HG03175 (cell line): Measurements from ENCODE around the gene LENG8.
"Not testable (repeated sequence)": the region's sequence is repeated elsewhere in the genome, so short reads cannot be mapped to it uniquely, and the experiment has no call there.

ENCODE experiments used
- ATAC-seq: cut with Tn5 transposase; IDR thresholded peaks from one replicate; pipeline ENCODE4 v1.9.1; 2021; ENCODE audit warnings: mild to moderate bottlenecking, moderate library complexity; ENCODE audit not compliant: unreplicated experiment

Gene LENG8

DNA sequence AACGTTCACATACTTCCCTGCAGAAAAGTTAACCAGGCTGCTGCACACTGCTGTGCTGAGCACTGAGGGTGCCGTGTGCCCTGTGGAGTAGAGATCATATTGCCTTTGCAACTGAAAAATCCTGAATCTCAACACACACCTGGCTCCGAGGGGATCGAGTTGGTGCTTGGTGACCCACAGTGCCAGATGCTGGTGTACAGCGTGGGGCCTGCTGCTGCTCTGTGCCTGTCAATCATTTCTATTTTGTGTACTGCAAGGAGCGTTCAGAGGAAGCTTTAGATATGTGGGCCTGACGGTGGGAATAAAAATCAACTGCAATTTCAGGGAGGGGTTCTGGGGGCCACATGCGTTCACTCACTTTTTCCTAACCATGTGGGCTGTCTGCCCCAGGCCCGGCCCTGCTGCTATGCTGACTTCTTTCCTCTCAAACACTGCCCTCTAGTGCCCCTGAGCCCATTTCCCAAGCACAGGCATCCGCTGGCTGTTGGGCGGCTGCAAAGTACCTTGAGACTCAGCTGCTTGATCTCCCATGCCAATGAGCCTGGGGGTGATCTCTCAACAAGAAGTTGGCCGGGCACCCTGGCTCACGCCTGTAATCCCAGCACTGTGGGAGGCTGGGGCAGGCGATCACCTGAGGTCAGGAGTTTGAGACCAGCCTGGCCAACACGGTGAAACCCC is 9.7 kb upstream of the LENG8 start:
- ATAC-seq = no peak

DNA sequence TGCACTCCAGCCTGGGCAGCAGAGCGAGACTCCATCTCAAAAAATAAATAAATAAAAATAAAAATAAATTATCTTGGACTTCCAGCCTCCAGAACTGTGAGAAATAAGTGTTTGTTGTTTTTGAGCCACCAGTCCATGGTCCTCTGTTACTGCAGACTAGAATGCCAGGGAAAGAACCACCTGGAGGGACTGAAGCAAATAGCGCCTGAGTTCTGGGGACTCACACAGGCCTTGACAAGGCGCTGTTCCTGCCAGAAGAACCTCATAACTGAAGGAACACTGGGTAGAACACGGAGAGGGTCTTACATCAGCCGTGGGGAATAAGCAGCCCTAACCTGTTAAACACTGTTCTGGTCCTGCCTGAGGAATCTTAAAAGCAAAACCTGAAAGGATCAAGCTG is 8.4 kb upstream of the LENG8 start:
- ATAC-seq = no peak

DNA sequence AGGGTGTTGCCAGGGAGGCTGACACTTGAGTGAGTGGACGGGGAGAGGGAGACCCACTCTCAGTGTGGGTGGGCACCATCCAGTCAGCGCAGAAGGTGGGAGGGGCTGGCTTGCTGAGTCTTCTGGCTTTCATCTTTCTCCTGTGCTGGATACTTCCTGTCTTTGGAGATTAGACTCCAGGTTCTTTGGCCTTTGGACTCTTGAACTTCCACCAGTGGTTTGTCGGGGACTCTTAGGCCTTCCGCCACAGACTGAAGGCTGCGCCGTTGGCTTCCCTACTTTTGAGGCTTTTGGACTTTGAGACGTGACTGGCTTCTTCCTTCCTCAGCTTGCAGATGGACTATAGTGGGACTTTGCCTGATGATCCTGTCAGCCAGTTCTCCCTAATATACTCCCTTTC is 4.3 kb upstream of the LENG8 start:
- ATAC-seq = no peak

DNA sequence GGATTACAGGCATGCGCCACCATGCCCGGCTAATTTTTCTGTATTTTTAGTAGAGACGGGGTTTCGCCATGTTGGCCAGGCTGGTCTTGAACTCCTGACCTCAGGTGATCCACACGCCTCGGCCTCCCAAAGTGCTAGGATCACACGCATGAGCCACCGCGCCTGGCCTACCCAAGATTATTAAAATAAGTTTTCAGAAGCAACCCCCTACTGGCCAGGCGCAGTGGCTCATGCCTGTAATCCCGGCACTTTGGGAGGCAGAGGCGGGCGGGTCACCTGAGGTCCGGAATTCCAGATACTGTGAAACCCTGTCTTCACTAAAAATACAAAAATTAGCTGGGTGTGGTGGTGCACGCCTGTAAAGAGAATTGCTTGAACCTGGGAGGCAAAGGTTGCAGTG is 2.6 kb upstream of the LENG8 start:
- not testable (repeated sequence) for ATAC-seq

DNA sequence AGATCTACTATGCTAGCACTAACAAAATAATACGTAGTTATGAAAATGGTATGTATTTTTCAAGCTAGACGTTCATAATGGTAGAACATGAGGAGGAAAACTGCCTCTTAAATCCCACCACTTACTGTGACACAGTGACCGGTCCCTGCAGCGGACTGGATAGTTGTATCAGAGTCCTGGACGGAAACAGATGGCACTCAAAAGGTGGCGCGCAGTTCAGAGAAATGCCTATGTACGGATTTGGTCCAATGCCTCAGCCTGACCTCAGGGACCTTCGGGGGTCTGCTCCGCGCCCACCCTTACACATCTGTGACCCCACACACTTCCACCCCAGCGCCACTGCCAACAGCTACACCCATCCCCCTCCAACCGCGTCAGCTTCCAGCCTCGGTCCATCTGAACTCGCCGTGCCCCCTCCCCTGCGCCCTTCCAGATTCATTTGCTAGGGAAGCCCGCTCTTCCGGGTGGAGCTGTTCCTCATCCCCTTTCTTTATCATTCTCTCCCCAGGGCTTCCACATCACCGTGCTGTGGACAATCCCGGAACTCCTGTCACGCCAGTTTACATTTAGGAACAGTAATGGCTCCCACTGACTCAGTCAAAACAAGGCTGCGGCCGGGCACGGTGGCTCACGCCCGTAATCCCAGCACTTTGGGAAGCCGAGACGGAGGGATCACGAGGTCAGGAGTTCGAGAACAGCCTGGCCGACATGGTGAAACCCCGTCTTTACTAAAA is 792 bp upstream of the LENG8 start:
- ATAC-seq = peak; percentile 11

DNA sequence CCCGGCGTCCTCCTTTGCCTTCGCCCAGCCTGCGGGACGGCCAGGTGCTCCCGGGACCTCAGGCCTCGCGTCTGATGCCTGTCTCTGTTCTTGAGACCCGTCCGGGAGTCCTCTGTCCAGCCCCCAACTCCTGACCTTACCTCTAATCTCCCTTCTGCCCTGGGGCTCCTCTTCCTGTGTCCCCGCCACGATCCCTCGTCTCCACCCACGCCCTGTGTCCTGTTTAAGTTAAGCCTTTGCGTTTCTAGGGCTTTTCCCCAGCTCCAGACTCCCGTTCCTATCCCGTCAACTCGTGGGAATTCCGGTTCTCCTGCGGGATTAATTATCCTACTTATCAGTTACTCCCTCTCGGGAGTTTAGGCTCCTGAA is 686 bp downstream of the LENG8 start:
- ATAC-seq = no peak

DNA sequence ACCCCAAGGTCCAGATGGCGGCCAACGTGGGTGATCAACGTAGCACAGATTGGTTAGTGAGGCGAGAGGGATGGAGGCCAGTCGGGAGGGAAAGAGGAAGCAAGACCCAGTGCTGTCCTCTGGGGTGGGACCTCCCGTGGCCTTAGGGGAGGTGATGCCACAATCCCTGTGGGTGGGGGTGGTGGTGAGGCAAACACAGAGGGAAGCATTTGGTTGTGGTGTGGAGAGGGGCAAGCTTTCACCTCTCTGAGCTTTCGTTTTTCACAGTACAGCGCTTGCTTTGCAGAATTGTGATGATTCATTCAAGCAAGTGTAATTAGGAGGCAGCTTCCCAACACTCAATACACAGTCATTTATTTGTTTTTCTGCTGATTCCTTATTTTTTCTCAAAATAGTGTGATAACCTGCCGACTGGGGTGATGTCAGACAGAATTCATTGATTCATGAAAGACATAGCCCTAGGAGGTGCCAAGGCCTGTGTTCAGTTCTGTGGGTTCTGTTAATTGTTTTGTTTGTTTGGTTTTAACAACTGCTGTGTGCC is 2.4 kb downstream of the LENG8 start:
- no peak for ATAC-seq

DNA sequence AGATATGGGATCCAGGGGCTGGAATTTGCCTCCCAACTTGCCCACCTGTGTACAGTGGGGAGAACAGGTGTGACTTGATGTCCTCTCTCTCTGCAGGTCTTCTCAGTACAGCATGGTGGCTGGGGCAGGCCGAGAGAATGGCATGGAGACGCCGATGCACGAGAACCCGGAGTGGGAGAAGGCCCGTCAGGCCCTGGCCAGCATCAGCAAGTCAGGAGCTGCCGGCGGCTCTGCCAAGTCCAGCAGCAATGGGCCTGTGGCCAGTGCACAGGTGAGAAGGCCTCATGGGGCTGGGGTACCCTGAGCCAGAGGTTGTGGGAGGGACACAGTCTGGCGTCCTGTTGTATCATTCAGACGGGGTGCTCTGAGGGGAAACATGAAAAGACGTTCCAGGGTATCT is 3.0 kb downstream of the LENG8 start:
- no peak for ATAC-seq

DNA sequence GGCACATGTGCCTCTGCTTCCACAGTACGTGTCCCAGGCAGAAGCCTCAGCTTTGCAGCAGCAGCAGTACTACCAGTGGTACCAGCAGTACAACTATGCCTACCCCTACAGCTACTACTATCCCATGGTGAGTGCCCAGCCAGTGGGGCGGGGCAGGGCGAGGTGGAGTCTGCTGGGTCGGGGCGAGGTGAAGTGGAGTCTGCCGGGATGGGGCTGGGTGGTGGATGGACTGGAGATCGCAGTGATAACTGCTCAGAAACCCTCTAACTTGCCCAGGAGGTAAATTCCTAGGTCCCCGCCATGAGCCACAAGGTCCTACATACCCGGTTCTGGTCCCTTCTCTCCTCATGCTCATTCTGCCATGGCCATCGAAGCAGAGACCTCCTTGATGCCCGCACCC is 3.6 kb downstream of the LENG8 start:
- ATAC-seq = no peak

DNA sequence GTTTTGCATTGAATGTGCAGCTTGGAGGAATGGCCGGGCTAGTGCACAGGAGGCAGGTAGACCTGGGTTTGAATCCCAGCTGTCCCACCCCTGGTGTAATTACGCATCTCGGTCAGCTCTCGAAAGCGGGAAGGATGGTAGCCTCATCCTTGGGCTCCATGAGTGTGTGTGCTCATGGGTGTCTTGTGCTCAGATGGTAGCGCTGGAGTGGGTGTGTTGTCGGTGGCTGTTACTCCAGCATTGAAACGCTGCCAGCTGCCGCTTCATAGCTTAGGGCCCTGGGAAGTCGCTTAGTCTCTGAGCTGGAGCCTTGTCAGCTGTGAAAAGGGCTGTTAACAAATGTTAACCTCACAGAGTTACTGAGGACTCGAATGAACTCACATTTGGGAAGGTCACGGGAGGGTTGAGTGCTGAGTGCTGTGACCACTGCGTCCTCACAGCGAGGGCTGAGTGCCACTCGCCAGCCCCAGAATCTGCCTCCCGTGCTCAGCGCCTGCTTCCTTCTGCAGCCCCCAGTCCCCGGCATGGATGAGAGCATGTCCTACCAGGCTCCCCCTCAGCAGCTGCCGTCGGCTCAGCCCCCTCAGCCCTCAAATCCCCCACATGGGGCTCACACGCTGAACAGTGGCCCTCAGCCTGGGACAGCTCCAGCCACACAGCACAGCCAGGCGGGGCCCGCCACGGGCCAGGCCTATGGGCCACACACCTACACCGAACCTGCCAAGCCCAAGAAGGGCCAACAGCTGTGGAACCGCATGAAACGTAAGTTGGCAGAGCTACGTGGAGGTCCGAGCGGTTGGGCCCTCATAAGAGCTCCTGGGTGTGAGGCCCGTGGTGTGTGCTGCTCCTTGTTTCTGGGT is 5.2 kb downstream of the LENG8 start:
- no peak for ATAC-seq

DNA sequence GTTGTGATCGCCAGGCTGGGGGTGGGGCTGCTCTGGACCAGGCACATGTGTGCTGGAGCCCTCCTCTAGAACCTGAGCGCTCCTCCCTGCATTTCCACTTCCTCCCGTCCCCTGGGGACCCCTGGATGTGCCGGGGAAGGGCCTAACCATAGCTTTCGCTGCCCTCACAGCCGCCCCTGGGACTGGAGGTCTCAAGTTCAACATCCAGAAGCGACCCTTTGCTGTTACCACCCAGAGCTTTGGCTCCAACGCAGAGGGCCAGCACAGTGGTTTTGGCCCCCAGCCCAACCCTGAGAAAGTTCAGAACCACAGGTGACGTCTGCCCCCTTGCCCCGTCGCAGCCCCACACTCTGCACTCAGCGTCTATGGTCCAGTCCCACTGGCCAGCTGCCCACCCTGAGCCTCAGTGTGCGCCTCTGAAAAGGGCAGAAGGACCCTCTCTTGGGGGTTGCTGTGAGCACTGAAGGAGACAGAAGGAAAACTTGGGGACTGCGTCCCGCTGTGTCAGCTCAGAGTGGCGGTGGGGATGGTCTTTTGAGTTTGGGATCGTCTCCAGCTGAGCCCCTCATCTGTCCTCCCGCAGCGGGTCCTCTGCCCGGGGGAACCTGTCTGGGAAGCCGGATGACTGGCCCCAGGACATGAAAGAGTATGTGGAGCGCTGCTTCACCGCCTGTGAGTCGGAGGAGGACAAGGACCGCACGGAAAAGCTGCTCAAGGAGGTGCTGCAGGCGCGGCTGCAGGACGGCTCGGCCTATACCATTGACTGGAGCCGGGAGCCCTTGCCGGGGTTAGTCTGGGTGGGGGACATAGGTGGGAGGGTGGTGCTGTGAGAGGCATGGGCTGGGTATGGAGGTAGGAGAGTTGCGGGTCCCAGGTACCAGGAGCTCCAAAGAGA is 6.0 kb downstream of the LENG8 start:
- ATAC-seq = no peak

DNA sequence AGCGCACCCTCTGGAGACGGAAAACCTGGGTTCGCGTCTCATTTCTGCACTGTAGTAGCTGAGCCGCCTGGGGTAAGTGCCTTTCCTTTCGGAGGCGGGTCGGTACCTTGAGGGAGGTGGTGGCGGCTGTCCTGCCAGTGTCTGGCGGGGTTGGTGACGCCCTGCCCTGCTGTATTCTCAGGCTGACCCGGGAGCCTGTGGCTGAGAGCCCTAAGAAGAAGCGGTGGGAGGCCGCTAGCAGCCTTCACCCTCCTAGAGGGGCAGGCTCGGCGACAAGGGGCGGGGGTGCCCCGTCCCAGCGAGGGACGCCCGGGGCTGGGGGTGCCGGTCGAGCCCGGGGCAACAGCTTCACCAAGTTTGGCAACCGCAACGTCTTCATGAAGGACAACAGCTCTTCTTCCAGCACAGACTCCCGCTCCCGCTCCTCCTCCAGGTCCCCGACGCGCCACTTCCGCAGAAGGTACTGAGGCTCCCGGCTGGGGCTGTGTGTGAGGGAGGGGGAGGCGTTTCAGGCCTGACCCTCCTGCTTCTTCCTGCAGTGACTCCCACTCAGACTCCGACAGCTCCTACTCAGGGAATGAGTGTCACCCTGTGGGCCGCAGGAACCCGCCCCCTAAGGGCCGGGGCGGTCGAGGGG is 6.9 kb downstream of the LENG8 start:
- no peak for ATAC-seq

DNA sequence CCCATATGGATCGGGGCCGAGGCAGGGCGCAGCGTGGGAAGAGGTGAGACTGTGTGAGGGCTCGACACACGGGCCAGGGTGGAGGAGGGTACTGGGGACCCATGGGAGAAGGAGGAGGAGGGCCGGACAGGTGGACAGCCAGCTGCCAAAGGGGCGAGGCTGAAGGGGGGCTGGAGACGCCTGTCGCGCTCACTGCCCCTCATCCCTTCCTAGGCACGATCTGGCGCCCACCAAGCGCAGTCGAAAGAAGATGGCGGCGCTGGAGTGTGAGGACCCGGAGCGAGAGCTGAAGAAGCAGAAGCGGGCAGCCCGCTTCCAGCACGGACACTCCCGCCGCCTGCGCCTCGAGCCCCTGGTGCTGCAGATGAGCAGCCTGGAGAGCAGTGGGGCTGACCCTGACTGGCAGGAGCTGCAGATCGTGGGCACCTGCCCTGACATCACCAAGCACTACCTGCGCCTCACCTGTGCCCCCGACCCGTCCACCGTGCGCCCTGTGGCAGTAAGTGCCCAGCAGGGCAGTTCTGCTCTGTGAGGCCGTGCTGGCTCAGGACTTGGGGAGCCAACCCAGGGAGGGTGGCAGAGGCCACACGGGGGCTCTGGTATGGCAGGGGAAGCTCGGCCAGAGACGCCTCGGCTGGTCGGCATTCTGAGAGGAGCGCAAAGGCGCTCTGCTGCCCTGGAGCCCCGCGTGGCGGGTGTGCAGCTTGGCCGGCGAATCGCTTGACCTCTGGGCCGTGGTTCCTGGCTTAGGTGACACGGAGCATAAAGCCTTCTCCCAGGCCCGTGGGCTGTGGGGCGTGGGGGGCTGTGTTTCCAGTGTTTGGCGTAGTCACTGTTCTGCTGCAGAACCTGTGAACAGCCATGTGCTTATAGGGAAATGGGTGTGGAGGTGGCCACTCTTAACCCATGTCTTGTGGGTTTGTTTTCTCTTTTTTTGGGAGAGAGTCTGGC is 7.7 kb downstream of the LENG8 start:
- no peak for ATAC-seq

DNA sequence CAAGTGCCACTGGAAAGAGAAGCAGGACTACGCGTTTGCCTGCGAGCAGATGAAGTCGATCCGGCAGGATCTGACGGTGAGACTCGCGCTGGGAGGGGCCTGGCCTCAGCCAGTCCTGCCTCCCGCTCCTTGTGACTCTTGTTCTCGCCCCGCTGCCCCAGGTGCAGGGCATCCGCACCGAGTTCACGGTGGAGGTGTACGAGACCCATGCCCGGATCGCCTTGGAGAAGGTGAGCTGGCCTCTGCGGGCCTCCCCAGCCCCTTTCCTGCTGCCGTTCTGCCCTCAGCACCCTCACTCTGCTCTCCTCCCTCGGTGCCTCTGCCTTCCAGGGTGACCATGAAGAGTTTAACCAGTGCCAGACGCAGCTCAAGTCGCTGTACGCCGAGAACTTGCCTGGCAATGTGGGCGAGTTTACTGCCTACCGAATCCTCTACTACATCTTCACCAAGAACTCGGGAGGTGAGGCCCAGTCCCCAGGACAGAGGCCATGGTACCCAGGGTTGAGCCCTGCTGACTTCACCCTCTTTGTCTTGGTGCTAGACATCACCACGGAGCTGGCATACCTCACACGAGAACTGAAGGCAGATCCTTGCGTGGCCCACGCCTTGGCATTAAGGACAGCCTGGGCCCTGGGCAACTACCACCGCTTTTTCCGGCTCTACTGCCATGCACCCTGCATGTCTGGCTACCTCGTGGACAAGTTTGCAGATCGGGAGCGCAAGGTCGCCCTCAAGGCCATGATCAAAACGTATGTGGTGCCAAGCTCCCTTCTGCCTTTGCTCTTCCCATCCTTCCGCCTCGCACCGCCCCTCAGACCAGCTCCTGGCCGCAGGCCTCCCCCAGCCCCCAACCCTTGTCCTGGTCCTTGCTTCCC is 9.0 kb downstream of the LENG8 start:
- ATAC-seq = no peak

DNA sequence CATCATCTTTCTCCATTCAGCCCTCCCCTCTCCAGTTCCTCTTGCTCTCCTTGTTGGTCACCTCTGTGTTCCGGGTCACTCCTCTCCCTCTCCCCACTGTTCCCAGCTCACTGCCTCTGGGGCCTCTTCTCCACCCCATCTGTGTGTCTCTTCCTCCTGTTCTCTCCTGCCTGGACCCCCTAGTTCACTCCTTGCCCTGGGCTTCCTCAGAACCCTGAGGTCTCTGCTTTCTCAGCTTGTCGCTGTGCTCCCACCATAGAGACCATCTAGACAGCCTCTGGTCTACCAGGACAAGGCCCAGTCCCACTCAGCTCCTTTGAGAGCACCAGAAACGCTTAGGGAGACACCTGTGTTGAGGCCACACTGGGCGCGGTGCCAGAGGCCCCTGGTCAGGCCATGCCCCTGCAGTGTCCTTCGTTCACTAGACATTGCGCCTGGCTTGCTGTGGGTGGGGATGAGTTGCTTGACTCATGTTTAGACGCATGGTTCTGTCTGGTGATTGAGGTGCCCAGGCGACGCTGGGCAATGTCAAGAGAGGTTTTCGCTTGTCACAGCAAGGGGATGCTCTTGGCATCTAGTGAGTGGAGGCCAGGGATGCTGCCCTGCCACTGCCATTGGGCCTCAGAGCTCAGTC is 9.8 kb downstream of the LENG8 start:
- ATAC-seq = no peak

DNA sequence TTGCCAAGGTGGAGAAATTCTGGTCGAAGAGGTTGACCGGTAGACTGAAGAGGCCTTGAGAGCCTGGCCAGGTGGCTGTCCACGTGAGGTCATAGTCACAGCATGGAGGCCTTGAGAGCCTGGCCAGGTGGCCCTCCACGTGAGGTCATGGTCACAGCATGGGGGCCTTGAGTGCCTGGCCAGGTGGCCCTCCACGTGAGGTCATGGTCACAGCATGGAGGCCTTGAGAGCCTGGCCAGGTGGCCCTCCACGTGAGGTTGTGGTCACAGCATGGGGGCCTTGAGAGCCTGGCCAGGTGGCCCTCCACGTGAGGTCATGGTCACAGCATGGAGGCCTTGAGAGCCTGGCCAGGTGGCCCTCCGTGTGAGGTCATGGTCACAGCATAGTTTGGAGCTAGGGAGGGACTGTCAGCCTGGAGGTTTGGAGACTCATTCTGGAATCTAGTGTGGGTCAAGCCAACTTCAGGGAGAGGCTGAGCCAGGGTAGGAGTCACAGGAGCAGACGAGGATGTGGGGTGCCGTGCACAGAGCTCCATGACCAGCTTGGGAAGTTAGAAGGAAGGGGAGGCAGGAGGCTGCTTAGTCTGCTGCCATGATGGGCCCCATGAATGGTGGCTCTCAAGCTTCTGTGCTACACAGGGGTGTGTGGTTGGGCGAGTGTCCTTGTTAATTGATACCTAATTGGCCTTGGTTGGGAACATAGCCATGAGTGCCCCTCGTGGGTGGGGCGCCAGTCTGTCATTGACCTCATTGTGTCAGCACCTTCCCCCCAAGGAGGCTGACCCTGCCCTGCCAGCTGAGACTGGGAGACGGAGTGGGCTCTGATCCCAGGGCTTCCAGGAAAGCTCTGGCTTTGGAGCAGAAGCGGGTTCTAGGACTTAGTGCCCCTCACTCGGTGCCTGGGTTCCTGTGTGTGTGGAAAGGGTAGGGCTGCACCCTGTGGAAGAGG is 10.6 kb downstream of the LENG8 start:
- no peak for ATAC-seq
